ENCODE measurements around the gene CTNNA1.

The CTNNA1 gene

DNA sequence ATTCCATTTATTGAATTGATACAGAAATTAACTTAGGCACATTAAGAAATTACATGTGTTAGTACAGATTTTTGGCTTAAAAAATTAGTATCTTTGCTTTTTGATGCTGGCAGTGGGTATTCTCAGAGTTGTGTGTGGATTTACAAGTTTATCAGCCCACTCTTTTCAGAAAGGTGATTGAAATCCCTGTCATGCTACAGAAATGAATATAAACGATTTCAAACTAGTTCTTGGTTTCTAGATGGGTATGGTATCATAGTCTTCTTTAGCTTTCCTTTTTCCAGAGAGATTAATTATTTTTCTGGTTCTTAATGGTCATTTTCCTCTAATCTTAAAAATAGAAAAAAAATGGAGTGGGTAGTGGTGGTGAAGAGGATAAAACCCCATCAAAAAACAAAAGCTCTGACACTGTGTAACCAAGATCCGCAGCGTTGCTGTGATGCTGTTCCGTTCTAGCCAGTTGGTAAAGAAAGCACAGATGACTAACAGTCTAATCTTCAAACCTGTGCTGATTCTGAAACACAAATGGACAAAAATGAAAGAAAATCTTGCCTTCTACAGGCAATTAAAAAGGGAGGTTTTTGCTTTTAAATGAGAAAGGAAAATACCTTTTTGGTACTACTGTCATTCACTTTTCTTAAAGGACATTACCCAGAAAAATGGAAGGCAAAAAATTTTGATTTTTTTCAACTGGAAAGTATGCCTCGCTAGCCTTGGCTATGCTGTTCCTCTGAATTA is 116.7 kb downstream of the CTNNA1 start:
- DNase-seq: no peak

DNA sequence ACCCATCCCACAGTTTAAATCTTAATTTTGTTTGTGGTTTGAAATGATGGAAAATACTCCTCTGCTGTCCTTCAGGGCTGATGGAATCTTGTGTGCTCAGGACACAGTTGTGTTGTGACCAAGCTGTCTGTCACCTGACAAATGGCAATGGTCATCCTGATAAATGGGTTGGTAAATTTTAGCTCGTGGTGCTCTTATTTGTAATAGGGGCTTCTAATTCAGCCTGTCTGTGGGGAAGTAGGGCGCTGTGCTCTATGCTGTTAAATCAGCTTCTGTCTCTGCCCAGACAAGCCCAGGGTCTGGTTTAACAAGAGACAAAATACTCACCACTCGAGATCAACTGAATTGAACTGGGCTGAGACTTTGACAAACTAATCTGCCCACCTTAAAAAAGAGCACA is 117.4 kb downstream of the CTNNA1 start:
- DNase-seq: no peak

DNA sequence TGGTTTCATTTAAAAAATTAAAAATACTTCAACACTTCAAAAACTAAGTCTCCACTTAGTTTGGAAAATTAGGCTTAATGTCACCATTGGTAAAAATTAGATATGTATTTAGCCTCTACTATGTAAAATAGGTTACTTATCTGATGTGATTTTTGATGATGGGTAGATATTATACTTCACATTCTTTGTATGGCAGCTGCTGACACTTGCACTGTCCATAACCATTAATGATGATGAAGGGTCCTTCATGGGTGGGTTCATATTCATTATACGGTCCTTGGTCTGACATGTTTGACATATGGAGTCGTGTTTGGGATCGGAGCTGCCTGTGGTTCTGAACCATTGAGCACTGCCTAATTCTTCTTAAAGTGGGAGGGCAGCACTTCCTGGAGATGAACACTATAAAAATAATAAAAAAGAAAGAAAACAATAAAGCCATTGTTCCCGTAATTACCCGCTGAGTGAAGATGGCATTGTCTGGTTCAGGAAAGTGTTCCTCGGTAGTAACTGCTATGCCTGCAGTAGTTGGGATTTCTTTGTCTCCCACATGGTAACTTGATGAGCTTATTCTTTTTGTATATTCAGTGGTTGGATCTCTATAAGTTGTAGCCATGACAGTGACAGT is 119.7 kb downstream of the CTNNA1 start:
- DNase-seq: no peak

DNA sequence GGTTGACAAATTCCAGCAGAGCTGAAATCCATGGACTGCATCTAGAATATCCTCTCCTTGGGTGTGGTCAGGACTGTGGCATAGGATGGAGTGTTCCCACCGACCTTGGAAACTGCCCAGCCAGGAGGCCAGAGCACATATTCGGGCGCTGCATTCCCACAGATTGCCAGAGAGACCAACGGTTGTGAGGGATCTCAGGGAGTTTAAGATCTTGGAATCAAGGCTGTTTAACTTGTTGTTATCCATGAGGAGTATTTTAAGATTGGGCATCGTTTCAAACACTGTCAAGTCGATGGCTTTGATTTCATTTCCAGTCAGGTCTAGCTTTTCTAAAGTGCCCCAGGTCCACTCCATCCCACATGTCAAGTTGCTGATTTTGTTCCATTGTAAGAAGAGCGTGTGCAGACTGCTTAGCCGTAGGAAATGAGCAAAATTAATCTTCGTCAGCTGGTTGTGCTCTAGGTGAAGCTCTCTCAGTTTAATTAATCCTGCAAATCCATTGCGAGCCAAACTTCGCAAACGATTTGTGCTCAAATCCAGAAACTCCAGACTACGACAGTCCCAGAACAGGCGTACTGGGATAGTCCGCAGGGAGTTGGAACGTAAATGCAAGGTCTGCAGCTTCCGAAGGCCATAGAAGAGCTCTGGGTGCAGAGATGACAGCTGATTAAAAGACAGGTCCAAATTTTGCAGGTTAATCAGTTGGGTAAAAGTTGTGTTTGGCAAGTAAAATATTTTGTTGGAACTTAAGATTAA is 120.4 kb downstream of the CTNNA1 start:
- DNase-seq: no peak

DNA sequence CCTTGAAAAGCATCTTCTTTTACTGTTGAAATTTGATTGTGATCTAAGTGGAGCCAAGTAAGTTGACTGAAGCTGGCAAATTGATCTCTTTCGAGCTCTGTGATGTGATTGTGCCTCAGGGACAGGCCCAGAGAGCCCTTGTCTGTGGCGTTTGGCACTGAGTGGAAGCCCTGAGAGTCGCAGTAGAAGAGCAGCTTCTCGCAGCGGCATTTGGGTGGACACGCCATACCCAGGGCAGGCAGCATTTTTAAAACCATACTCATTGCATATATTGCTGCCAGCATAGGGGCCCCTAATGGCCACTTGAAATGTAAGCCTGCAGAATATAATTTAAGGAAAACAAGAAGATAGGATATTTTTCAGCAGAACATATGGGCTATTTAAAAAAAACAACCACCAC is 121.0 kb downstream of the CTNNA1 start:
- DNase-seq: no peak

DNA sequence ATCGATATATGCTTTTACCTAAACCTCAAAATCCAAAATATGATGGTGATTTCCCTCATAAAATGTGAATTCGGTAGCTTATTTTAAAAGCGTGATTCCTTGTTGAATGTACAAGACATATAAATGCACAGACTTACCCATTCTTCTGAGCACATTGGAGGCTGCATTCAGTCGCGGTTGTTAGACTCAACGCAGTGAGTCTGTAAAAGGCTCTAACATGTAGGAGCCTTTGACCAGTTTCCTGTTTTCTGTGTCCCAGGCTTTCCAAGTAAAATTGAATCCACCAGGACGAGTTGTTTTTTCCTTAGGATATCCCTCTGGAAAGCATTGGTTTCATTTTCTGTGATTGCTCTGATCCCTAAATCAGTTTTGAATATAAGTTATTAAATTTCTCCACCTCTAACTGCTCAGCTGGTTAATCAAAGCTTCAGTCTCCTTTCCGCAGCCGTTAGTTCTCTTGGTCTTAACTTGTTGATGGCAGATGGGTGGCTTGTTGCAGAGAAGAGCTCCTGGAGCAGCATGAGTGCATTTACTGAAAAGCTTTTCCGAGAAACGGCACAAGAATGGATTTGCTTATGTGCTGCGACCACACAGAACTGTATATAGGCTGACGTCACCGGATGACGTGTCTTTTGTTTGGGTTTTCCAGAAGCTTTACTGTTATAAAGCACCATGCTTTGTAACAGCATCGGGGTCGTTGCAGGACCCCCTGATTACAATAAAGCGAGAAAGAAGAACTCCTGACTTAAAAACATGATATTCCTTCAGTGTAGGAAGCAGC is 121.7 kb downstream of the CTNNA1 start, which contains the start of gene LRRTM2:
Gene LRRTM2 (minus strand): TSS at position 565 of the 781 bp plus-strand sequence. CDS start 424 bp downstream, at position 141.
- no peak for DNase-seq

DNA sequence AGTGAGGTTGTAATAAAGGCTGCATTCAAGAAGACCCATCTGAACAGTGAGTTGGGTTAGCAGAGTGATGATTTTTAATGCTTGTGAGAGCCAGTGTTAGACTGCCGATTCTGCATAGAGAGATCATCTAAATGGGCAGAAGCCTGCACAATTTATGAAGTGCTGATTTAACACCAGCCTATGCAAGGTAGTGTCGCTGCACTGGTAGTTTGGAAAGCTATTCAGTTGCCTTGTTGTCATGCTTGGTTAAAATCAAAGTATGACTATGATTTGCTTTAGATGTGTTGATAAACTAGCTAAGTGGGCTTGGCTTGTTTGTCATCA is 122.3 kb downstream of the CTNNA1 start:
- DNase-seq: no peak

DNA sequence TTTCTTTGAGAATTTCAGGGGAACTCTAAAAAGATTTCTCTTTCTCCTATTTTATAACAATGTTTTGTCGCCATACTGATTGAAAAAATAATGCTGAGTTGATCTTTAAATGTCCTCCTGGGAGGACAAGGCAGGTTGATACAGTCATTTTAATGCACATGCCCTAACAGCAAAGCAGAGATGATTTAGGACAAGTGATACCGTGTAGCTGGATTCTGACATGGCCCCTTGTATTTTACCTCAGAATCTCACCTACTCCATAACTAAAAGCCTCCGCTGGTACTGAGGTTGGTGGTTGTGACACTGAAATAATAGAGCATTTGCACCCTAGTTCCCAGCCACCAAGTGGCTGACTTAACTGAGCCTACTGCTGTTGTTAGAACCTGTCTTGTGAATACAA is 122.7 kb downstream of the CTNNA1 start:
- no peak for DNase-seq

DNA sequence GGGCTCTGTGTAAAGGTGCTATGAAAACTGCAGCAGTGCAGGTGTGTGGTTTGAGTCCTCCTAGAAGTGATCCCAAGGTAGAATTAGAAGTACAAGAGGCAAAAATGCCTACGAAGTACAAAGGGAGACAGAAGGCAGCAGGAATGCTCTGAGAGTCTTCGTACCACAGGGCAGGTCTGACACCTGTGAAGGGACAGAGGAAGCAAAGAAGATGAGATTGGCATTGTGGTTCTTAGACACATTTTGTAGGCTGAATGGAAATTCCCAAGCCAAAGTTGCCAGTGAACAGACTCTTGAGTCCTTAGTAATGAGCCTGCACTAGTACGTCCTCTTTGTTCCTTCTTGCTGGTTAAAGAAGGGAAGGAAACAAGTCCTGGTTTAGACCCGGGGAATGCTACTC is 123.6 kb downstream of the CTNNA1 start:
- DNase-seq: no peak

DNA sequence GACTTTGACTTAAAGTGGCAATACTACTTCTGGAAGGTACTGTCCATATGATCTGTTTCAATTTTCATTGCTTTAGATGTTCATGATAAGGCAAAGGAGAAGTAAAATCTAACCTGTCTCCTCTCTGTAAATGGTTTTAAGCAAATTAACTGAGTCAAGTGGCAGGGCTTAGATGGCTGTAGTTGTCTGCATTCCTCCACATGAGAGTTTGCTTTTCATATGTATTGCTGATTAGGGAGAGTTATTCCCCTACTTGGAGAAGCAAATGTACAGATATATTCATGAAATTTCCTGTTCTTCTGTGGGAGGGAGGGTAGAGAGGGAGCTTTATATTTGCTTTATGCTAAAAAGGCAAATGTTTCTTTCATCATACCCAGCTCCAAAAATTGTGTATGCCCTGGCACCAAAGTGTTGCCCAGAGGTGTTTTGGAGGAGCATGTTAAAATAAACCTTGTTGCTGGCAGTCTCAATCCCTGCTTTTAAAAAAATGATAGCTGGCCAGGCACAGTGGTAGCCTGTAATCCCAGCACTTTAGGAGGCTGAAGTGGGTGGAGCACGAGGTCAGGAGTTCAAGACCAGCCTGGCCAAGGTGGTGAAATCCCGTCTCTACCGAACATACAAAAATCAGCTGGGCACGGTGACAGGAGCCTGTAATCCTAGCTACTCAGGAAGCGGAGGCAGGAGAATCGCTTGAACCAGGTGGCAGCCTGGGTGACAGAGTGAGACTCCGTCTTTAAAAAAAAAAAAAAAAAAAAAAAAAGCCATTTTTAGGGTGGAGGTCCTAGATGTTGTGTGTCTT is 125.4 kb downstream of the CTNNA1 start:
- DNase-seq: no peak

DNA sequence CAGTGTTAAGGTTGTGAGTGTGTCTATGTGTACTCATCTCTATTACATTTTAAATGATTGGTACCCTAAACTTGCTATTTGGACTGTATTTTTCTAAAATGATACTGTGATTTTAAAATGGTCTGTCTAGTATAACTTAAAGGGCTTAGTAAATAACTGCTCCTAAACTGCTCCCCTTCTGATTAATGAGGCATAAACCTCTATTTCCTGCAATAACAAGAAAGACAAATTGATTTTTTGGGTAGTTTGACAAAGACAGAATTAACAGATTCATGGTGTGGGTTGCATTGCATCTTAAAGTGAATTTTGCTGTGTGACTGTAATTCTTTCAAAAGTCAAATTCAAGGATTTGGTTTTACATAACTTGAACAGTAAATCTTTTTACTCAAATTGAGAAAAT is 130.0 kb downstream of the CTNNA1 start:
- no peak for DNase-seq

DNA sequence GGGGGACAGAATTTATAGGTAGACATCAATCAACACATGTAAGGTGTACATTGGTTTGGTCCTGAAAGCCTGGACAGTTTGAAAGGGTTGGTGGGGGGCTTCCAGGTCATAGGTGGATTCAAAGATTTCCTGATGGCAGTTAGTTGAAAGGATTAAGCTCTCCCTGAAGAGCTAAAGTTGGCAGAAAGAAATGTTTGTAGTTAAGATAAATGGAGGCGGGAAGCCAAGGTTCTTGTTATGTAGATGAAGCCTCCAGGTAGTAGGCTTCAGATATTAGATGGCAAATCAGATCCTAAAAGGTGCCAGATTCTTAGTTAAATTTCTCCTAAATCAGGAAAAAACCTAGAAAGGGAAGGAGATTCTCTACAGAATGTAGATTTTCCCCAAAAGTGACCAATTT is 130.9 kb downstream of the CTNNA1 start:
- no peak for DNase-seq

DNA sequence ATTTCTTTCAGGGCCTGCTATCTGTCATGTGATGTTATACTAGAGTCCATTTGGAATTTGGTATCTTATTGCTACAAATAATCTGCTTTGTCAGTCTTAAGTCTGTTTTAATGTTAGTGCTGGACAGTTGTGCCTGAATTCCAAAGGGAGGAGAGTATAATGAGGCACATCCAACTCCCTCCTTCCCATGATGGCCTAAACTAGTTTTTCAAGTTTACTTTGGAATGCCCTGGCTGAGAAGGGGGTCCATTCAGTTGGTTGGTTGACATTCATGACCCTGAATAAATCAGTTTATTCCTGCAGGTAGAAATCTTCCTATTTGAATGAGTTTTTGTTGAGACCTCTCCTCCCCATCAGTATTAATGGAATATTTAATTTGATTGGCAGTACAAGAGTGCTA is 131.3 kb downstream of the CTNNA1 start:
- no peak for DNase-seq

DNA sequence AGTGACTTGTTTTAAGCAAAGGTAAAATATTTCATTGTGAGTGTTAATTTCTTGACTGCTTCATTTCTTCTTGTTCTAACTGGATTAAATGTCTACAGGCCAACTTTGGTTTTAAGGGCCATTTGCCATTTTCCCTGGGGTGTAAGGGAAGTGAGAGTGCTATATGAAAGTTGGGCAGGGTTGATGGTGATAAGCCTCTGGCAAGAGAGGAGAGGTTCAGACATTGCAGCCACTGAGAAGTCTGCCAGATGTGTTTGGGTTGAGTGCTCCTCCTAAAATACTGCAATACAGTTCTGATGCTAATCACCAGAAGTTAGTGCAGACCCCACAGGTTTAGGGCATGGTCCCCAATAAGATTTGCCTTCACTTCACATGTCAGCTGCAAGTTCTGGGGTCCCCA is 136.8 kb downstream of the CTNNA1 start:
- no peak for DNase-seq

DNA sequence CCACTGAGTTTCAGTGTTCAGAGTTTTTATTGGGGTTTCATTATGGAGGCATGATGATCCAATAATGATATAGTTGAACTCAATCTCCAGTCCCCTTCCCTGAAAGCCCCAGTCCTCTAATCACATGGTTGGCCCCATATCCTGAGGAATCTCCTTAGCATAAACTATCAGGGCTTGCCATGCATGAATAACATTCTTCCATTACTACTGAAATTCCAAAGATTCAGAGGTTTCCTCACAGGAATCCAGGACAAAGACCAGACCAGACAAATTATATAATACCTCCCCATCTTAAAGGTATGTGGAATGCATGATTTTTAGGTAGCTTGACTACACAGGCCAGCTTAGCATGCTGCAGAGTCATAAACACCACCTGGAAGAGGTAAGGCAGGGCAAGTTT is 137.4 kb downstream of the CTNNA1 start:
- no peak for DNase-seq

DNA sequence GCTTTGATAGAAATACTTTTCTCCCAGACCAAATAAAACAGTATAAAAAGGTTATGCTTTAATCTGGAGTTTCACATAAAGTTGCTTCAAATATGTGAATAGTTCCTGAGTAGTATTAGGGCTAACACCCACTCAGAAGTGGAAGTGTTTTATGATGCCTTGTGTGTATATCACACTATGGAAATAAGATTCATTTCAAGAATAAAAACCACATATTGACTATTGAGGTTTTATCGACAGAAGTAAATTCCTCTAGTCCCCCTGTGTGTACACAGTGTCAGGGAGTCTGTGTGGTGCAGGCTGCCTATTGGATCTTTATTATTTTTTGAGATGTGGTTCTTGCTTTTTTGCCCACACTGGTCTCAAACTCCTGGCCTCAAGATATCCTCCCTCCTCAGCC is 142.7 kb downstream of the CTNNA1 start:
- DNase-seq: no peak

DNA sequence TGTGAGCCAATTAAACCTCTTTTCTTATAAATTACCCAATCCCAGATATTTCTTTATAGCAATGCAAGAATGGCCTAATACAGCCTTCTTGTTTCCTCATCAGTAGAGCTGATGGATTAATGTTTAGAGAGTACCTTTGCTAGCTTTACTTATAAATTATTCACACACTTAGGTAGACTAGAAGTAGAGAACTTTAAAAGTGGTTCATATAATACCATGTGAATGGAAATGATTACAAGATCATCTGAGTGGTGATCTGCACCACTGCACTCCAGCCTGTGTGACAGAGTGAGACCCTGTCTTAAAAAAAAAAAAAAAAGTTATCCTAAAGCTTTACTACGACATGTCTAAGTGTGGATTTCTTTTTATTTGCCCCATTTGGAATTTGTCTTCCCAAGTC is 145.1 kb downstream of the CTNNA1 start:
- no peak for DNase-seq

DNA sequence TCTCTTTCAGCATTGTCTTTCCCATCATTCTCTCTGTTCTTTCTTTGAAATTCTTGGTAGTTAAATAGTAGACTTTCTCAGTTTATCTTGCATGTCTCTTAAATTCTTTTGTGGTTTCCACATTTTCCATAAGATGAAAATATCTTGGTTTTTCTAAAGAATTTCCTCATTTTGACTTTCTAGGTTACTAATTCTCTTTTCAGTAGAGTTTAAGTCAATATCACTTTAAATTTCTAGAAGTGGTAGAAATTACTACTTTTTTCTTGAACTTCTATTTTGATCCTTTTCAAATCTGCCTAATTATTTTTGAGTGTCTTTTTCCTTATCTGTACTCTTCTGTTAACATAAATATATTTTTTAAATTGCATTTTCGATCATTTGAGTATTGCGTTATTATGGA is 145.5 kb downstream of the CTNNA1 start:
- no peak for DNase-seq

DNA sequence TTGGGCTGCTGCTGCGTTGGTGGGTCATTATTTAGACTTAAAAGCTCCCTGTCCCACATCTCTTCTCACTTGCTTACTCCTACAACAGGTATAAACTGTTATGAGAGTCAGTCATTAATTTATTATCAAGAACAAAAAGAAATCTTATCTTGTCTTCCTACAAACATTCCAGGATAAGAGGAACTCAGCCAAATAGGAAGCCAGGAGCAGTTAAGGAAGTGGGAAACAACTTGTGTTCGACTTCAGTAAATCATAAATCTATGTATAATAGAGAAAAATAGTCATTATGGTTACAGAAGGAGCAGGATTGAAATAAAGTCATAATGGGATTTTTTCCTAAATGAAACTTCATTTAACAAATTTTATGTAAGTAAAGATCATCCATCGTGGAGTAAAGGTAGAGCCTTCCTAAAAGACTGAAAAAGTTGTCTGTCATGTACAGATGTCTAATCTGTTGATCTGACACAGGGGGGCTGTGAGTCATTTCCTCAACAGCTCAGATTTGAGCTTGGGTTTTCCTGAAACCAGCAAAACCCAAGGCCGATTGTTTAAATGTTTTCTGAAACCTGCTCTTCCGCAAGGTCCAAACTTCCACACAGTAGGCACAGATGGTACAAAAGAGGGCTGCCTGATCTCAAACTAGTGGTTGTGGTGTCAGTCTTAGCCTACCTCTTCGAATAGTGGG is 147.2 kb downstream of the CTNNA1 start:
- no peak for DNase-seq

DNA sequence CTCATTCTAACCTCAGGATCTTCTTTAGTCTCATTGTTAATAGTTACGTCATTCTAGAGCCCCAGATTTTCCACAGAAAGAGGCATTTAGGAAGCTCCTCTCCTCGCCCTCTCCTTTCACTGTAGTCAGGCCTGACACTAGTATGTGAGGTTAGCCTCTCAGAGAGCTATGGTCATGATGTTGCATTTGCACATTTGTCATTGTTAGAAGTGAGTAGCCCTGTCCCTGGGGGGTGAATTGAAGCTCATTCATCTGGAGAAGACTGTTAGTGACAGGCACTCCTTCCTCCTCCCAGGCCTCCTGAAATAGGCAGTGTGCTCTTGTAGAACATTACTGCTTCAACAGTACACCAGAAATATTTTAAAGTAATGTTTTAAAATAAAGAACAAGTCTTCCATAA is 148.5 kb downstream of the CTNNA1 start:
- DNase-seq: no peak

DNA sequence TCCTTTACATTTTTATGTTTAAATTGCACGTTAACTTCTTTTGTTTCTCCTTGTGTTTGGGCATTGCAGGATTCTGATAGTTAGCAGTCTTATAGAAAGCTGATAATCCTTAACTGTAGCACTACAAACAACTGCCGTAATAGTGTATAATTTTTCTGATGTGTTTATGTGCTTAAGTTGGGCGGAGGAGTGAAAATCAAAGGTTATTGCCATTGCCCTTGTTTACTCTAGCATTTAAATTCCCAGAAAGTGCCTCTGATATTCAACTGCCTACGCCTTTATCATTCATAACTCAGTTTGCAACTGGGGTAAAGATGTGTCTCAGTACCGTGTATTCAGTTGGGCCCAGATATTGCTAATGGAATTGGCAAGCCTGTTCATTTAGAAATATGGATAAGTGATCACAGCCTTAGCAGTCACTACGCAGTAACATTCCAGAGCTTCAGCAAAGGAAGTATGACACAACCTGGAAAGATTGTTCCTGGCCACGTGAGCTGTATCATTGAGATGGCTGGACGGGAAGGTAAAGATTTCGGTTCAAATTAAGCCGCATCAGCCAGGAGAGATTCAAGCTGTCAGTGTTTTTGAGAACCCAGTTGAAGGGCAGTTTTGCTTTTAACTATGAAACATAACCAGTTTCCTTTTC is 150.0 kb downstream of the CTNNA1 start:
- no peak for DNase-seq
